K562 (cell line): Measurements from ENCODE around the gene HCN4.

Experiments used
- CREB1 ChIP-seq, 2 experiments: sonication (generic) in 1 of 2; formaldehyde crosslinking in 1 of 2; IDR thresholded peaks; 2 replicates each; pipeline versions ENCODE4 v1.6.1 to v1.8.0; 2012 to 2022; ENCODE audit warnings: inconsistent platforms in 1 of 2, mild to moderate bottlenecking in 1 of 2, missing genetic modification reagents in 1 of 2, moderate library complexity in 1 of 2
- ELF2 ChIP-seq: fragments of 250-450 bp; sonication (Bioruptor Pico); IDR thresholded peaks from 2 replicates; pipeline ENCODE4 v1.5.0; 2021; ENCODE audit warnings: mild to moderate bottlenecking
- NFE2L1 ChIP-seq: fragments of 450-650 bp; IDR thresholded peaks from 2 replicates; pipeline ENCODE4 v1.6.1; 2016; ENCODE audit warnings: missing genetic modification characterization, low read depth, mild to moderate bottlenecking, missing compliant biosample characterization, moderate library complexity, borderline replicate concordance
- NRF1 ChIP-seq, 2 experiments: fragments of 450-650 bp; IDR thresholded peaks in 1 of 2; conservative IDR thresholded peaks in 1 of 2; 2 replicates each; pipeline ENCODE4 v1.6.1; 2014; ENCODE audit warnings: mild to moderate bottlenecking in 2 of 2
- SIN3A ChIP-seq, 2 experiments: fragments of 150-350 bp in 1 of 2; IDR thresholded peaks; 2 replicates each; pipeline ENCODE4 v1.6.1; 2011 to 2016; ENCODE audit warnings: borderline replicate concordance in 2 of 2, low read depth in 2 of 2, low read length in 2 of 2, mild to moderate bottlenecking in 2 of 2, moderate library complexity in 2 of 2; ENCODE audit not compliant: control insufficient read depth in 1 of 2
- TF ChIP-seq, protein P1 (sequence below): fragments of 250-450 bp; sonication (Bioruptor Pico); IDR thresholded peaks from 2 replicates; pipeline ENCODE4 v1.5.0; 2021
- TF ChIP-seq, protein P2 (sequence below): fragments of 450-650 bp; IDR thresholded peaks from 2 replicates; pipeline ENCODE4 v1.6.1; 2016; ENCODE audit warnings: missing biosample characterization, missing genetic modification characterization

DNA sequence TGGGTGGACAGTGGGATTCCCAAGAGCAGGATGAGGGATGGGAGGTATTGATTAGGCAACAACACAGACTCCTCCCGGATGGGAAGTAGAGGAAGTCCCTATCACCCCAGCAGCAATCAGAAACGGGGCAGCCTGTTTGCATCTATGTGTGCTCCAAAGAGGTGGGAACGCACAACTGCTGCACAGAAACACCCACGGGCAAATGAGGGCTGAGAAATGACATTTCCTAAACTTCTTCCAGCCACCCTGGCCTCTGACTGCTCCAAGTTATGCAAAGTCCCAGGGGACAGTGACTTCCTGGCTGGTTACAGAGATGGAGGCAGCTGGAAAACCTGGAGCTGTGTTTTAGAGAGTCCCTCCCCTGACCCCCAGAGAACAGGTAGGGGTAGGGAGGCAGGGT lies 42.6 kb downstream of the HCN4 start:
- TF ChIP-seq NRF1 (conservative IDR thresholded peaks at IDR 0.05 in 1 of 2, IDR thresholded peaks at IDR 0.05 in 1 of 2) = no peak
- TF ChIP-seq, protein P1, sequence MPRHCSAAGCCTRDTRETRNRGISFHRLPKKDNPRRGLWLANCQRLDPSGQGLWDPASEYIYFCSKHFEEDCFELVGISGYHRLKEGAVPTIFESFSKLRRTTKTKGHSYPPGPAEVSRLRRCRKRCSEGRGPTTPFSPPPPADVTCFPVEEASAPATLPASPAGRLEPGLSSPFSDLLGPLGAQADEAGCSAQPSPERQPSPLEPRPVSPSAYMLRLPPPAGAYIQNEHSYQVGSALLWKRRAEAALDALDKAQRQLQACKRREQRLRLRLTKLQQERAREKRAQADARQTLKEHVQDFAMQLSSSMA = no peak
- no peak for TF ChIP-seq ELF2 (CRISPR knock-in tag)
- no peak for TF ChIP-seq CREB1 (IDR thresholded peaks at IDR 0.05)
- TF ChIP-seq CREB1 (CRISPR knock-in tag; IDR thresholded peaks at IDR 0.05) = no peak
- TF ChIP-seq, protein P2, sequence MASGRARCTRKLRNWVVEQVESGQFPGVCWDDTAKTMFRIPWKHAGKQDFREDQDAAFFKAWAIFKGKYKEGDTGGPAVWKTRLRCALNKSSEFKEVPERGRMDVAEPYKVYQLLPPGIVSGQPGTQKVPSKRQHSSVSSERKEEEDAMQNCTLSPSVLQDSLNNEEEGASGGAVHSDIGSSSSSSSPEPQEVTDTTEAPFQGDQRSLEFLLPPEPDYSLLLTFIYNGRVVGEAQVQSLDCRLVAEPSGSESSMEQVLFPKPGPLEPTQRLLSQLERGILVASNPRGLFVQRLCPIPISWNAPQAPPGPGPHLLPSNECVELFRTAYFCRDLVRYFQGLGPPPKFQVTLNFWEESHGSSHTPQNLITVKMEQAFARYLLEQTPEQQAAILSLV (tag) = no peak
- TF ChIP-seq NFE2L1 (tag) = no peak
- no peak for TF ChIP-seq SIN3A (IDR thresholded peaks at IDR 0.05; ENCODE audit: borderline replicate concordance in 2 of 2, control insufficient read depth in 1 of 2, low read depth in 2 of 2, low read length in 2 of 2)
